ENCODE results near the gene LINGO4. TPM values are rescaled to one million over a fixed set of nuclear protein-coding genes. Genes with fewer than 3 reads are reported as not detected.

Gene LINGO4
- total RNA-seq, 1 experiment from 2014 or later = 0.07 TPM

DNA sequence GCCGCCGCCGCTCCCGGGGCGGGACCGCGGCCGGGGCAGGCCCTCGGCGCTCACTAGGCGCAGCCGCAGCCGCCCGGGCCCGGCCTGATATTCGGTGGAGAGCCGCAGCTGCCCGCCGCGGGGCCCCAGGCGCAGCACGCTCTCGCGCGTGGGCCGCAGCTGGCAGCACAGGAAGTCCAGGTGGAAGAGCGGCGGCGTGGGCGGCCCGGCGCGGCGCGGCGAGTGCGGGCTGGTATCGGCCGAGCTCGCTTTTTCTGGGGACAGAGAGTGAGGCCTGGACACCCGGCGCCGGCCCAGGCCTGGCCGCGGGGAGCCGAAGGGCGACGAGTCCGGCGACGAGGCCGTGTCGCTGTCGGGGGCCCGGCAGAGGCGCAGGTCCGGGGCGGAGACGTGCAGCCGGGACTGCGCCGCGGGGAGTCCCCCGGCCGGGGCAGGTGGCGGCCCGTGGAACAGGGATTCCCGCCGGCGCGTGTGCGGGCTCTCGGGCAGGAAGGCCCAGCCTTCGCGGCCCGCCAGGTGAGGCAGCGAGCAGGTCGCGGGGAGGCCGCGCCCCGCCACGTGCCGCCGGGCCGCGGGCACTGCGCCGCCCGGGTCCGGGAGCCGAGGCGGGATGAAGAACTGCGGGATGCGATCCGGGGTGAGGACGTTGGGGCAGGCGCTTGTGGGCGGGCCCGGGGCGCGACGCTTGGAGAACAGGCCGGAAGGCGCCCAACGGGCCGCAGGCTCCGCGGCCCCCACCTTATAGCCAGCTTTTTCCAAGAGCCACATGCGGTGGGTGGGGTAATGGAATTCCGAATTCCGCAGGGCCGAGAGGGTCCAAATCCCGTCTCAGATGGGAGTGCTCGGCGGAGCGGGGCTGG, 33.2 kb upstream of the LINGO4 start:
- Histone ChIP-seq H3K36me3 (ENCODE audit: insufficient read depth, low read length) (no peaks in the 10 kb centered on the region), H3K4me2 (ENCODE audit: low read depth, low read length, poor library complexity, severe bottlenecking) (peak overlapping the region; percentile 46), H3K4me1 (ENCODE audit: low read length) (peaks cover 19% of the 10 kb centered on the region), H3K27me3 (ENCODE audit: low read length) (no peaks in the 10 kb centered on the region), H3K4me3 (ENCODE audit: low read length) (peak overlapping the region; percentile 34; the same call in 1 of the 2 replicates), H3K9me2 (replicated peaks; ENCODE audit: insufficient read depth, low read length) (no peaks in the 10 kb centered on the region), H3K79me2 (ENCODE audit: low read length) (no peaks in the 10 kb centered on the region), H3K9me3 (ENCODE audit: low read length) (no peaks in the 10 kb centered on the region), H3K9ac (ENCODE audit: low read length) (peak overlapping the region; percentile 15; the same call in 1 of the 2 replicates), H4K20me1 (ENCODE audit: insufficient read depth, low read depth, low read length) (no peaks in the 10 kb centered on the region), H3K27ac (ENCODE audit: low read length) (no peak overlapping the region), H2AFZ (ENCODE audit: low read length) (no peak overlapping the region)
- DNase-seq = no peak

GRCh38 chr1:151837884-151838221, 32.6 kb upstream of the LINGO4 start:
- Histone ChIP-seq H3K4me2 (ENCODE audit: low read depth, low read length, poor library complexity, severe bottlenecking) (no peak overlapping the region), H3K9me2 (replicated peaks; ENCODE audit: insufficient read depth, low read length) (no peaks in the 10 kb centered on the region), H3K4me1 (ENCODE audit: low read length) (peaks cover 13% of the 10 kb centered on the region), H3K4me3 (ENCODE audit: low read length) (no peak overlapping the region), H3K27ac (ENCODE audit: low read length) (no peak overlapping the region), H2AFZ (ENCODE audit: low read length) (no peak overlapping the region), H3K27me3 (ENCODE audit: low read length) (no peaks in the 10 kb centered on the region), H3K9me3 (ENCODE audit: low read length) (no peaks in the 10 kb centered on the region), H3K36me3 (ENCODE audit: insufficient read depth, low read length) (no peaks in the 10 kb centered on the region), H3K79me2 (ENCODE audit: low read length) (no peaks in the 10 kb centered on the region), H4K20me1 (ENCODE audit: insufficient read depth, low read depth, low read length) (no peaks in the 10 kb centered on the region), H3K9ac (ENCODE audit: low read length) (peak overlapping the region; percentile 15; the same call in 1 of the 2 replicates)
- DNase-seq = no peak

- no peak for DNase-seq
- Histone ChIP-seq H3K9me2 (replicated peaks; ENCODE audit: insufficient read depth, low read length) (no peaks in the 10 kb centered on the region), H3K27me3 (ENCODE audit: low read length) (no peaks in the 10 kb centered on the region), H3K27ac (ENCODE audit: low read length) (no peak overlapping the region), H3K4me2 (ENCODE audit: low read depth, low read length, poor library complexity, severe bottlenecking) (no peak overlapping the region), H3K9me3 (ENCODE audit: low read length) (no peaks in the 10 kb centered on the region), H4K20me1 (ENCODE audit: insufficient read depth, low read depth, low read length) (no peaks in the 10 kb centered on the region), H3K79me2 (ENCODE audit: low read length) (no peaks in the 10 kb centered on the region), H3K4me3 (ENCODE audit: low read length) (no peak overlapping the region), H3K9ac (ENCODE audit: low read length) (no peak overlapping the region), H3K4me1 (ENCODE audit: low read length) (peaks cover 12% of the 10 kb centered on the region), H3K36me3 (ENCODE audit: insufficient read depth, low read length) (no peaks in the 10 kb centered on the region), H2AFZ (ENCODE audit: low read length) (no peak overlapping the region)
Measured at GRCh38 chr1:151837197-151837596, 32.0 kb upstream of the LINGO4 start.

DNA sequence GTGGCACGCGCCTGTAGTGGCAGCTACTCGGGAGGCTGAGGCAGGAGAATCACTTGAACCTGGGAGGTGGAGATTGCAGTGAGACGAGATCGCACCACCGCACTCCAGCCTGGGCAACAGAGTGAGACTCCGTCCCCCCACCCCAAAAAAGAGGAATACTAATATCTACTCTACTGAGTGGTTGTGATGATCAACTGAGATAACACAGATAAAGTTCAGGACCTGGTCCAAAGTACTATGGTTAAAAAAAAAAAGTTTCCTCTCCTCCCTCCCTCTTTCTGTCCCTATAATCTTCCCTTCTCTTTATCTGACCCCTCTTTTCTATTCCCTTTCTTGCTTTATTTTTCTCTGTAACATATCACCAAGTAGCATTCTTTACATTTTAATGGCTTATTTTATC, 30.4 kb upstream of the LINGO4 start:
- Histone ChIP-seq H3K9me3 (ENCODE audit: low read length) (no peaks in the 10 kb centered on the region), H3K9ac (ENCODE audit: low read length) (no peak overlapping the region), H3K9me2 (replicated peaks; ENCODE audit: insufficient read depth, low read length) (no peaks in the 10 kb centered on the region), H3K27ac (ENCODE audit: low read length) (no peak overlapping the region), H3K36me3 (ENCODE audit: insufficient read depth, low read length) (no peaks in the 10 kb centered on the region), H3K4me2 (ENCODE audit: low read depth, low read length, poor library complexity, severe bottlenecking) (no peak overlapping the region), H3K79me2 (ENCODE audit: low read length) (no peaks in the 10 kb centered on the region), H3K4me1 (ENCODE audit: low read length) (peaks cover 12% of the 10 kb centered on the region), H3K4me3 (ENCODE audit: low read length) (no peak overlapping the region), H4K20me1 (ENCODE audit: insufficient read depth, low read depth, low read length) (no peaks in the 10 kb centered on the region), H3K27me3 (ENCODE audit: low read length) (no peaks in the 10 kb centered on the region), H2AFZ (ENCODE audit: low read length) (no peak overlapping the region)
- DNase-seq = no peak

- no peak for DNase-seq
- Histone ChIP-seq H3K9me2 (replicated peaks; ENCODE audit: insufficient read depth, low read length) (no peaks in the 10 kb centered on the region), H3K27ac (ENCODE audit: low read length) (no peak overlapping the region)
Measured at GRCh38 chr1:151834239-151834638, 29.0 kb upstream of the LINGO4 start.

DNA sequence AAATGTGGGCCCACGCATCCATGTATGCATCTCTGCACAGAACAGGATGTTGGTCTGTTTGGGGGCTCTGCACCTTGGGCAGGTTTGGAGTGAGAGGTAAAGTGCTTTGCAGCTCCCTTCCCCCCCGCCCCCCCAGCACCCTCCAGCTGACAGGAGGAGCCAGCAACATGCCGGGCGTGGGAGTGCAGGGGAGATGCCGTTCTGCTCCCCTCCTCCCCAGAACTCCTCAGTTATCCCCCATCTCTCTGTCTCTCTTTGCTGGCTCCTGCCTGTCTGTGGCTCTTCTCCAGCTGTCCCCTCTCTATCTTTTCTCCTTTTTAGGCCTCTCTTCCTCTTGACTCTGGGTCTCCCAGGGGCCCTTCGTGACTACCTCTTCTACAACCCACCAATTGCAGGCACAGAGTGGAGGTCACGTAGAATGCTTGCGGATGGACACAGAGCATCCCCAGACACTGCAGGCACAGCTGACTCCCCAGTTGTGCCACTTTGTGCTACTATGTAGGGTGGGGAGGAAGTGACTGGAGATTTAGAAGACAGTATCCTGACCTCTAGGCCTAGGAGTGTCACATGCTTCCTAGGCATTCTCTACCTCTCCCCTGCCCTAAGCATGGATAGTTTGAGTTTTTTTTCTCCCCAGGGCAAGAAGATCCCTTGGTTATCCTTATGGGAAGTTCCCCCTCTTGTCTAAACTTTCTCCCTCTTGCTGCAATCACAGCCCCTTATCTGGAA, 28.1 kb upstream of the LINGO4 start:
- Histone ChIP-seq H3K79me2 (ENCODE audit: low read length) (no peaks in the 10 kb centered on the region), H3K4me1 (ENCODE audit: low read length) (no peaks in the 10 kb centered on the region), H3K9me2 (replicated peaks; ENCODE audit: insufficient read depth, low read length) (no peaks in the 10 kb centered on the region), H3K9me3 (ENCODE audit: low read length) (no peaks in the 10 kb centered on the region), H3K36me3 (ENCODE audit: insufficient read depth, low read length) (no peaks in the 10 kb centered on the region), H3K27me3 (ENCODE audit: low read length) (no peaks in the 10 kb centered on the region), H3K27ac (ENCODE audit: low read length) (no peak overlapping the region), H3K4me2 (ENCODE audit: low read depth, low read length, poor library complexity, severe bottlenecking) (no peak overlapping the region), H4K20me1 (ENCODE audit: insufficient read depth, low read depth, low read length) (no peaks in the 10 kb centered on the region), H3K4me3 (ENCODE audit: low read length) (no peak overlapping the region), H2AFZ (ENCODE audit: low read length) (no peak overlapping the region), H3K9ac (ENCODE audit: low read length) (no peak overlapping the region)
- no peak for DNase-seq

More at GRCh38 chr1:151834239-151834638, 29.0 kb upstream of the LINGO4 start:
- Histone ChIP-seq H3K4me1 (ENCODE audit: low read length) (peaks cover 8% of the 10 kb centered on the region), H3K9me3 (ENCODE audit: low read length) (no peaks in the 10 kb centered on the region), H3K4me2 (ENCODE audit: low read depth, low read length, poor library complexity, severe bottlenecking) (no peak overlapping the region), H3K27me3 (ENCODE audit: low read length) (no peaks in the 10 kb centered on the region), H3K9ac (ENCODE audit: low read length) (no peak overlapping the region), H3K79me2 (ENCODE audit: low read length) (no peaks in the 10 kb centered on the region), H2AFZ (ENCODE audit: low read length) (no peak overlapping the region), H3K36me3 (ENCODE audit: insufficient read depth, low read length) (no peaks in the 10 kb centered on the region), H3K4me3 (ENCODE audit: low read length) (no peak overlapping the region), H4K20me1 (ENCODE audit: insufficient read depth, low read depth, low read length) (no peaks in the 10 kb centered on the region)

GRCh38 chr1:151832318-151832980, 27.2 kb upstream of the LINGO4 start:
- Histone ChIP-seq H3K27me3 (ENCODE audit: low read length) (no peaks in the 10 kb centered on the region), H3K27ac (ENCODE audit: low read length) (no peak overlapping the region), H2AFZ (ENCODE audit: low read length) (no peak overlapping the region), H3K36me3 (ENCODE audit: insufficient read depth, low read length) (no peaks in the 10 kb centered on the region), H3K9me2 (replicated peaks; ENCODE audit: insufficient read depth, low read length) (no peaks in the 10 kb centered on the region), H4K20me1 (ENCODE audit: insufficient read depth, low read depth, low read length) (no peaks in the 10 kb centered on the region), H3K9me3 (ENCODE audit: low read length) (no peaks in the 10 kb centered on the region), H3K79me2 (ENCODE audit: low read length) (no peaks in the 10 kb centered on the region), H3K4me2 (ENCODE audit: low read depth, low read length, poor library complexity, severe bottlenecking) (no peak overlapping the region), H3K4me3 (ENCODE audit: low read length) (no peak overlapping the region), H3K9ac (ENCODE audit: low read length) (no peak overlapping the region), H3K4me1 (ENCODE audit: low read length) (no peaks in the 10 kb centered on the region)
- no peak for DNase-seq

DNA sequence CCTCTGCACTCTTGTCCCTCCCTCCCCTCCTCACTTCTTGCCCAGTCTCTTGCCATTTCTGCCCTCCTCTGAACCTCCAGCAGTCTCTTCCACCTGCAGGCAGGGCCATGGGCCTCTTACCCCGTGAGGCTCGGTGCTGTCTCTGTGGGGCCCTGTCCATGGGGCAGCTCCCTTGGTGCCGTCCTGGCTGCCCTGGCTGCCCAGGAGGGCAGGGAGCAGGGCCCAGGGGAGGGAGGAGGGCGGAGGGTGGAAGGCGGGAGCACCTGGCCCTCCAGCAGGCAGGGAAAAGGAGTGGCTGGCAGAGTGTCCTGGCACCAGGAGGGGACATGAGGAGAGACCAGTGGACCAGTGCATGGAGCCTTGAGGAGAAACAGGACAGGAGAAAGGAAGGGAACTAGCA, 26.4 kb upstream of the LINGO4 start, which contains the start of gene RORC:
RORC (minus strand) TSS at position 198 of the 400 bp plus-strand sequence; CDS start at position 160, 38 bp downstream.
- Histone ChIP-seq H3K27me3 (ENCODE audit: low read length) (no peaks in the 10 kb centered on the region), H3K4me2 (ENCODE audit: low read depth, low read length, poor library complexity, severe bottlenecking) (no peak within 1 kb of the TSS), H3K27ac (ENCODE audit: low read length) (no peak within 1 kb of the TSS), H3K36me3 (ENCODE audit: insufficient read depth, low read length) (no peaks in the 10 kb centered on the region), H3K9me2 (replicated peaks; ENCODE audit: insufficient read depth, low read length) (no peaks in the 10 kb centered on the region), H3K4me1 (ENCODE audit: low read length) (no peaks in the 10 kb centered on the region), H3K9ac (ENCODE audit: low read length) (no peak within 1 kb of the TSS), H3K4me3 (ENCODE audit: low read length) (no peak within 1 kb of the TSS), H3K9me3 (ENCODE audit: low read length) (no peaks in the 10 kb centered on the region), H3K79me2 (ENCODE audit: low read length) (no peaks in the 10 kb centered on the region), H4K20me1 (ENCODE audit: insufficient read depth, low read depth, low read length) (no peaks in the 10 kb centered on the region), H2AFZ (ENCODE audit: low read length) (no peak within 1 kb of the TSS)
- no peak for DNase-seq
